HG03457 (cell line): Measurements from ENCODE around the gene TFEB.

Experiments
- ATAC-seq: cut with Tn5 transposase; IDR thresholded peaks from one replicate; pipeline ENCODE4 v1.9.1; 2021; ENCODE audit warnings: moderate number of reproducible peaks; ENCODE audit not compliant: unreplicated experiment

The TFEB gene

GRCh38 chr6:41735427-41736185 is at the start of gene TFEB:
TFEB (minus strand) TSS chr6:41735608; CDS start chr6:41691213, 44,395 bp downstream.
- peak; percentile 38 for ATAC-seq

DNA sequence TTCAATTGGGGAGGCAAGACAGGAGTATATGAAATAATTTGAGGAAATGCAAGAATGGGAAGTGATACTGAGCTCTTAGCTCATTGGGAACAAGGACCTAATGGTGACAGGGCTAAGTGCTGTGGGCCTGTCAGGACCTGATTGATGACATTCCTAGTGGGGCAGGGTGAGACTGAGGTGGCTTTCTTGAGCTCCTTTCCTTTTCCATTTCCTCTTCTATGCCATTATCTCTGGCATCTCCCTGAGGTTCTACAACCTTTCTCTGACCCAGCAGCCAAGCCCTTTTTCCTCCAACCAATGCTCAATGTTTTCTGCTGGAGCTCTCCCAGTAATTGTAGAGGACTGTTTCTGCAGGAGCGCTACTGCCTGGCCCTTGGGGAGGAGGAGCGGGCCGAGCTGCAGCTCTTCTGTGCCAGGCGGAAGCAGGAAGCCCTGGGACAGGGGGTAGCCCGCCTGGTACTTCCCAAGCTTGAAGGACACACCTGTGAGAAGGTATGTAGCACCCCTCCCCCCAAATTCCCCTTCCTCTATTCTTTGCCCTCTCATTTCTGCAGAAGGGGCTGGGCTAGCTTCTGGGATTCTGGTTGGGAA is 49.3 kb upstream of the TFEB start:
- ATAC-seq: no peak

- no peak for ATAC-seq
Observed at GRCh38 chr6:41783106-41783780, 47.8 kb upstream of the TFEB start.

DNA sequence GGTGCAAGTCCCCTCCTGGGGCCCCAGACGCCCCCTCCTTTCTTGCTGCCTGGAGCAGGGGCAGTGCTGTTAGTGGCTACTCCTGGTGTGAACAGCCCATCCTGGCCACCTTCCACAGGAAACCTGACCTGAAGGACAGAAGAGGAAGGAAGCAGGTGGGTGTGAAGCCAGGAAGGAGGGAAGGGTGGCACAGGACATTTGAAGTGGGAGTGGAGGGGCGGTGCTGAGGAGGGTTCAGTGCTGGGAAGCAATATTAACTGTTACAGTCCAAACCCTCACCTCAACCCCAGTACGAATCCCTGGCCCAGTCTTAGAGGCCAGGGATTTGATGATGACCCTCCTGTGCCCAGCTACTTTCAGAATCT is 45.9 kb upstream of the TFEB start:
- no peak for ATAC-seq

DNA sequence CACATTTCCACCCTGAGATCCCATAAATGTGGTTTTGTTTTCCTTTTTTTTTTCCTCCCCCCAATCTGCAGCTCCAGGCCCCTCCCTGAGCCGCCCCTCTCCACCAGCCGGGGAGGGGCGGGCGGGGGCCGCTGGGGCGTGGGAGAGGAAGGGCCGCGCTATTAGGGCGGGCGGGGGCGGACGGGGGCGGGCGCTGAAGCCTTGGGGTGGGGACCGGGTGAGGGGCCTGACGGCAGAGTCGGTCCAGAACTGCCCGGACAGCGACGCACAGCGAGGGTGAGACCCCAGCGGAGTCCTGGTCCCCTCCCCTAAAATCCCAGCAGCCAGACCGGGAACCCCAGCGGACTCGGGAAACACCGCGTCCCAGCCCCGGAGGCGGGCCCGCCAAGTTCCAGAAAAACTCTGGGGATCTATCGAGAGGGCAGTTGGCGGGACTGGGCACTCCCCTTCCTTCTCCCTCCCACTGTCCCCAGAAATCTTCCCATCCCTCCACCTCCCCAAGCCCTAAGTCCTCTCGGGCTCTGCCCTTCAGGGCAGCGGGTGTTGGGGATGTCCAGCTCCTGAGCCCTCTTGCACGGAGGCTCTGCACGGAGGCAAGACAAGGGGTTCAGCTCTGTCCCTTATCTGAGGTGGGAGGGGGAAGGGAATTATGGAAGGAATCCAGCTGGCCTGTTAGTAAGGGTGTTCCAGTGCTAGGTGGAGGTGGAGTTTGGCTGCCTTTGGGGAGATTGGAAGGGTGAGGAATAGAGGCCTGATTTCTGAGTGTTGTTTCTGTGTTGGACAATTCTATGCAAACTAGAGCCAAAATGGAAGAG is 45.4 kb upstream of the TFEB start, which contains the start of gene PRICKLE4:
TSS of gene PRICKLE4 (plus strand) at position 232 of the 815 bp plus-strand sequence. CDS start 2,692 bp downstream, outside the sequence.
- no peak for ATAC-seq

- peak; percentile 86 for ATAC-seq
Observed at GRCh38 chr6:41779788-41780550, 44.6 kb upstream of the TFEB start, which contains the start of gene FRS3. FRS3 (minus strand) TSS chr6:41779900; CDS start chr6:41776987, 2,913 bp downstream.

- peak; percentile 15 for ATAC-seq
Observed at GRCh38 chr6:41779336-41779735, 43.9 kb upstream of the TFEB start.

GRCh38 chr6:41778895-41779294 is 43.5 kb upstream of the TFEB start:
- no peak for ATAC-seq

- ATAC-seq: no peak
Observed at GRCh38 chr6:41777551-41778285, 42.3 kb upstream of the TFEB start.

- ATAC-seq: no peak
Observed at GRCh38 chr6:41775293-41775882, 40.0 kb upstream of the TFEB start.

DNA sequence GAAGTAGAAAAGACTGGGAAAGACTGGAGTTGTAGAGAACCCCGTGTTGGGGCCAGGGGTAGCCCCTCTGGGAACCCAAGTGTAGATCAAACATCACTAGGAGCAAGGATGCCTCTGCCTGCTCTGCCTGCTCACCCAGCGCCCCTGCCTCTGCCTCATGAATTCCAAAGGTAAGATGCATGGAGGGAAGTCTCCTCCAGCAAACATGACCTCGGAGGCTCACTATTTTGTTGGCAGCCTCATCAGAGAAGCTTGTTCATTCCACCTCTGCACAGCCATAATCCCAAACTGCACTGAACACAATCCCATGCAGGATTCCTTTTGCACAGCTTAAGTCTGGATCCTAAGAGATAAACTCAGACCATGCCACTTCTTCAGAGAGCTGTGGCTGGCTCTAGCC is 39.4 kb upstream of the TFEB start:
- no peak for ATAC-seq

DNA sequence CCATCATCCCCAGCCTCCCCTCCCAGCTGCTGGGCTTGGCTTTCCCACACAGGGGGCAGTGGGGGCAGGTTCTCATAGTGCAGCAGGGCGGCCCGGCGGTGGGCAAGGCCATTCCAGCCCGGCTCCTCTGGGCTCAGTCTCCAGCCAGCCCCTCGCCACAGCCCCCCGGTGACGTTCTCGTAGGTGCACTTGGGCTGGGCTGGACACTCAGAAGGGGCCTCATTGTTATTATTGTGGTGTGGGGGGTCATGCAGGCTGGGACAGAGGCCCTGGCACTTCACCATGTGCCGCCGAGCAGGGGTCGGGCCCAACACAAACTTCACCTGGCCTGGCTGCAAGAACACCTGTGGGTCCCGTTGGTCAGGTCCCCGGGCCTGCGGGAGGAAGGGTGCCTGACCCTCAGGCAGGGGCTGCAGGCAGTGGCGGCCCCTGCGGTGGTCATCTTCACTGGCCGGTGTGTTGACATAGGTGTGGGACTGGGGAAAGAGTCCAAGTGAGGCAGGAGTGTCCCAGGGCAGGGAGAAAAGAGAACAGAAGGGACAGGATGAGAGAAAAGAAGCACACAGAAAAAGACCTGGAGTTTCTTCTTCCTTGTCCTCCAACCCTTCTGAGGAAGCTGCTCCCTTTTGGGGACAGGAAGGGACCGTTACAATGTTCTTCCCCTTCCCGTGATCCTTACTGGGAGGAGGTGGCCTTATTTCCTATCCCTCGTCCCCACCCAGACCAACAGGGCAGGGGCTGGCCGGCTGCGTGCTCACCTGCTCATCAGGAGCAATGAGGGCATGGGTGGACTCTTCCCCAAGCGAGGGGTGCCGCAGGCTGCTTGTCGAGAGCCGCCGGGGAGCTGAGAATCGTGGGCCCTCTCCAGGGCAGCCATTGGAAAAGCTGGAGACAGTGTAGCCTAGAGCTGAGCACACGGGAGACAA is 35.9 kb upstream of the TFEB start:
- ATAC-seq: no peak

GRCh38 chr6:41770381-41771057 is 35.1 kb upstream of the TFEB start:
- no peak for ATAC-seq

- no peak for ATAC-seq
Observed at GRCh38 chr6:41769376-41769775, 34.0 kb upstream of the TFEB start.

- no peak for ATAC-seq
Observed at GRCh38 chr6:41768545-41769308, 33.3 kb upstream of the TFEB start.

DNA sequence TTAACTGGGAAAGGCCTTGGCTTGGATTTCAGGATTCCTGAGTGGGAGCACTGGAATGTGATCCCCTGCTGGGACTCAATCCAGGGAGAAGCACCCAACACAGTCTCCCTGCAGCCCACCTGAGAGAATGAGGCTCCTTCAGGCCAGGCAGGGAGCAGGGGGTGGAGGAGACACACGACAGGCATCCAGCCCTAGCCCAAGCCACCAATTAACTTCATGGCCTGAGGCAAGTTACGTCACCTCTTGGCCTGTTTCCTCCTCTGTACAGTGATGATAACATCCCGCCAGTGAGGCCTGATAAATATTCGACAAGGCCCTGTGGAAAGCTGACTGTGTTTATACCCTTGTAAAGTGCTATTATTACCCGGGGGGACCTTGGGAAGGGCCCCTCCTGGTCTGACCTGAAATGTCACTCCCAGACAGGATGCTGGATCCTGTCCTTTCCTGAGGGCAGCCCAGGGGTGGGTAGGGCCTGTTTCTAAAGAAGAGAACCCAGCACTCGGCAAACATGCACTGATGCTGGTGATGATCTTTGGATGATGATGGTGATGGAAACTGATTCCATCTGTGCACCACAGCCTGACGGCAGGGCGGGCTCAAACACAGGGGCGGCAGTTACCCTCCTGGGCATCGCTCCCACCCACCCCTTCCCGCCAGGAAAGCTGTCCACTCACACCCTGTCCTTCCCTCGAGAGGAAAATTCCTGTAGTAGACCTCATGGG is 31.9 kb upstream of the TFEB start:
- ATAC-seq: no peak
